GM20000 (cell line): ENCODE data around the gene MBLAC1.

ENCODE experiments used
- DNase-seq: peaks from one replicate; pipeline ENCODE4 v3.0.0; 2012; ENCODE audit warnings: low spot score
- CTCF ChIP-seq: IDR thresholded peaks from 2 replicates; pipeline ENCODE4 v1.5.1; 2012; ENCODE audit warnings: mild to moderate bottlenecking, control low read depth; ENCODE audit errors: extremely low read depth, missing control alignments

MBLAC1 gene

GRCh38 chr7:100152404-100152803, 25.6 kb downstream of the MBLAC1 start:
- no peak for TF ChIP-seq CTCF
- DNase-seq = peak; percentile 7

DNA sequence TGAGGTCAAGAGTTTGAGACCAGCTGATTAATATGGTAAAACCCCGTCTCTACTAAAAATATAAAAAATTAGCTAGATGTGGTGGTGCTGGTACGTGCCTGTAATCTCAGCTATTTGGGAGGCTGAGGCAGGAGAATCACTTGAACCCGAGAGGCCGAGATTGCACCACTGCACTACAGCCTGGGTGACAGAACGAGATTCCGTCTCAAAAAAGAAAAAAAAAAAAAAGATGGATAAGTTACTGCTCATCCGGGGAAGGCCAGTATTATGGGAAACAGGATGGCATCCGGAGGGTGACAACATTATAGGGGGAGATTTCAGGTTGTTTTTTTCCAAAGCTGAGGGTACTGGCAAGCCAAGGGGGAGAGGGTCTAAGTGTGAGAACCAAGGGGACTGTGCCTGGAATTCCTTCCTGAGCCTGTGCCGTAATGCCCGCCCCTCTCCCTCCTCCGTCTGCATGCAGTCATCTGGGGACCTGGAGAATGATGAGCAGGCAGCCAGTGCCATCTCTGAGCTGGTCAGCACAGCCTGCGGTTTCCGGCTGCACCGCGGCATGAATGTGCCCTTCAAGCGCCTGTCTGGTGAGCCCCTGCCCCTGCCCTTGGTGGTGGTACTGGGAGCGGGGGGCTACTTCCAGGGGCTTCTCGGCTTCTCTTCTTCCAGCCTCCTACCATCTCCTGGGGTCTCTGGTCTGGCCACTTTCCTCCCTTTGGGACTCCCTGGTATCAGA, 26.3 kb downstream of the MBLAC1 start:
- TF ChIP-seq CTCF = no peak
- DNase-seq = no peak

DNA sequence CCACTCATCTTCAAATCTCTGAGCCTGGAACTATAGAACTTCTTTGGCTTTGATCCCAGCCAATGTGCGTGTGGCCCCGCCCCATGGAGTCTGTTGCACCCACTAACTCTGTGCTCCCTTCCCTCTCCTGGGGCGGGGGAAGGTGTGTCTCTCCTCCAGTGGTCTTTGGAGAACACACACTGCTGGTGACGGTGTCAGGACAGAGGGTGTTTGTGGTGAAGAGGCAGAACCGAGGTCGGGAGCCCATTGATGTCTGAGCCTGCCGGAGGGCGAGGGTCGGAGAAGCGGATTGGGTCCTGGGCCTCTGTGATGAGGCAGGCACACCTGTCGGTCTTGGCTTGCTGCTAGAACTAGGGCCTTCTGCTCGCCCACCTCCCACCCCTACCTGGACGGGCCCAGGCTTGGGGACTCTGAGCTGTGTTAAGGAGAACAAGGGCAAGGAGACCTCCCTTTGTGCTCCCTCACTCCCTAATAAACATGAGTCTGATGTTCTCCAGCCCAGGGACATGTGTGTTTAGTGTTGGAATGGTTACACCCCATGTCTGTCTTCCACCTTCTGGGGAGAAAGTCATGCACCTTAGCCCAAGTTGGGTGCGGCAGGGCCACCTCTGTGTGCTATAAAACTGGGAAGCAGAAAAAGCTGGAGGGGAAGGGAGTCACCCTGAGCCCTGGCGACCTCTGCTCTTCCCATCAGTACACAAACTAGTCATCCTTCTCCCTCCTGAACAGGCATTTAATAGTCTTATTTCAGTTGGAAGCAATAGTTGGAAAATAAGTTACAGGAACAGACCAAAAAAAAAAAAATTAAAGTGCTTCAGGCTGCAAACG, 27.2 kb downstream of the MBLAC1 start:
- DNase-seq = no peak
- no peak for TF ChIP-seq CTCF

- TF ChIP-seq CTCF = no peak
- no peak for DNase-seq
Observed at GRCh38 chr7:100154651-100155491, 28.1 kb downstream of the MBLAC1 start.

- peak; percentile 10 for DNase-seq
- no peak for TF ChIP-seq CTCF
Observed at GRCh38 chr7:100155553-100156317, 29.0 kb downstream of the MBLAC1 start.

GRCh38 chr7:100156331-100157068, 29.7 kb downstream of the MBLAC1 start:
- DNase-seq = peak; percentile 47
- TF ChIP-seq CTCF = no peak
